ENCODE results near the gene PDE10A. TPM values are rescaled to one million over a fixed set of nuclear protein-coding genes. Genes with fewer than 3 reads are reported as not detected.

PDE10A gene
- total RNA-seq, 1 donor from 2014 or later, result 0.79 TPM

- H3K36me3 ChIP-seq (ENCODE audit: control insufficient read depth, insufficient read depth, low read length), result no peaks in the 10 kb centered on the region
- no peak for DNase-seq (ENCODE audit: low read depth)
- no peak for TF ChIP-seq CTCF (IDR thresholded peaks at IDR 0.05; ENCODE audit: insufficient read depth, low read length, severe bottlenecking)
- no peak for FAIRE-seq
- H3K4me3 ChIP-seq (ENCODE audit: low read depth, low read length), result no peak overlapping the region
- peaks cover 14% of the 10 kb centered on the region for H3K27me3 ChIP-seq (ENCODE audit: control insufficient read depth, insufficient read depth, low read length)
Measured at GRCh38 chr6:165668951-165669350, 5.9 kb upstream of the PDE10A start.

- no peaks in the 10 kb centered on the region for H3K36me3 ChIP-seq (ENCODE audit: control insufficient read depth, insufficient read depth, low read length)
- FAIRE-seq, result no peak
- no peak for DNase-seq (ENCODE audit: low read depth)
- no peak overlapping the region for H3K4me3 ChIP-seq (ENCODE audit: low read depth, low read length)
- peaks cover 23% of the 10 kb centered on the region for H3K27me3 ChIP-seq (ENCODE audit: control insufficient read depth, insufficient read depth, low read length)
- no peak for TF ChIP-seq CTCF (IDR thresholded peaks at IDR 0.05; ENCODE audit: insufficient read depth, low read length, severe bottlenecking)
Measured at GRCh38 chr6:165665384-165665672, 2.3 kb upstream of the PDE10A start.

GRCh38 chr6:165664559-165665383 lies 1.7 kb upstream of the PDE10A start:
- H3K27me3 ChIP-seq (ENCODE audit: control insufficient read depth, insufficient read depth, low read length), result peaks cover 28% of the 10 kb centered on the region
- FAIRE-seq (no peak), DNase-seq (ENCODE audit: low read depth) (no peak)
- no peak for TF ChIP-seq CTCF (IDR thresholded peaks at IDR 0.05; ENCODE audit: insufficient read depth, low read length, severe bottlenecking)
- H3K4me3 ChIP-seq (ENCODE audit: low read depth, low read length), result no peak overlapping the region
- H3K36me3 ChIP-seq (ENCODE audit: control insufficient read depth, insufficient read depth, low read length), result no peaks in the 10 kb centered on the region

- DNase-seq (ENCODE audit: low read depth), result peak; percentile 10
- H3K4me3 ChIP-seq (ENCODE audit: low read depth, low read length), result no peak overlapping the region
- no peak for TF ChIP-seq CTCF (IDR thresholded peaks at IDR 0.05; ENCODE audit: insufficient read depth, low read length, severe bottlenecking)
- no peak for FAIRE-seq
- H3K36me3 ChIP-seq (ENCODE audit: control insufficient read depth, insufficient read depth, low read length), result no peaks in the 10 kb centered on the region
- peaks cover 33% of the 10 kb centered on the region for H3K27me3 ChIP-seq (ENCODE audit: control insufficient read depth, insufficient read depth, low read length)
Measured at GRCh38 chr6:165663736-165664558, 906 bp upstream of the PDE10A start.

- FAIRE-seq (no peak), DNase-seq (ENCODE audit: low read depth) (no peak)
- Histone ChIP-seq H3K4me3 (ENCODE audit: low read depth, low read length) (no peak overlapping the region), H3K27me3 (ENCODE audit: control insufficient read depth, insufficient read depth, low read length) (peaks cover 36% of the 10 kb centered on the region), H3K36me3 (ENCODE audit: control insufficient read depth, insufficient read depth, low read length) (no peaks in the 10 kb centered on the region)
- TF ChIP-seq CTCF (IDR thresholded peaks at IDR 0.05; ENCODE audit: insufficient read depth, low read length, severe bottlenecking), result no peak
Measured at GRCh38 chr6:165663377-165663735, 315 bp upstream of the PDE10A start.
